K562 (cell line): ENCODE measurements around the gene GRAMD1B. TPM values are rescaled to one million over a fixed set of nuclear protein-coding genes. Genes with fewer than 3 reads are reported as not detected.

ENCODE experiments used
- ATAC-seq: fragments of 200-7000 bp; cut with Tn5 transposase; 3 replicates; pipeline ENCODE4 v1.9.1; 2020; ENCODE audit warnings: moderate library complexity
- BruUV-seq: library from RNA; stranded (reverse); fragments of 400-500 nt; replicated peaks from 2 replicates; lab custom pipeline; 2021; lab: Mats Ljungman, UMichigan
- CTCF ChIA-PET: fragments of 300-600 bp; formaldehyde crosslinking; extraction: SDS; loops from one replicate; lab custom pipeline; 2021; ENCODE audit warnings: low intra/inter-chr PET ratio; lab: Yijun Ruan, JAX
- POLR2A ChIA-PET: fragments of 300-600, 350-650 bp; sonication (Branson Sonifier 250); formaldehyde crosslinking; extraction: SDS; loops from one replicate; lab custom pipeline; 2021; ENCODE audit warnings: antibody characterized with exemption, inconsistent platforms; lab: Yijun Ruan, JAX
- DNase-seq, 4 experiments: peaks; one replicate each; pipeline versions ENCODE4 v3.0.0 to v3.0.0-alpha.2; 2011 to 2018; ENCODE audit warnings: low spot score in 3 of 4, mixed read lengths in 3 of 4; ENCODE audit errors: extremely low read depth in 1 of 4
- FAIRE-seq: peaks from 2 replicates; lab custom pipeline; 2011; peaks lifted over from hg19 to GRCh38; lab: Jason Lieb, UNC
- H2AFZ ChIP-seq: 2 replicates; pipeline ENCODE4 v1.6.0; 2011; ENCODE audit warnings: low read depth, low read length, control low read depth, inconsistent platforms
- H3K27ac ChIP-seq: fragments of 200-600 bp; 3 replicates; pipeline ENCODE4 v1.8.0; 2011; ENCODE audit warnings: low read depth, mild to moderate bottlenecking, control low read depth, inconsistent platforms, low read length, moderate library complexity, mixed read lengths; ENCODE audit errors: extremely low read depth
- H3K27me3 ChIP-seq, 2 experiments: fragments of 300-600 bp in 1 of 2; 2 replicates in 1 of 2; 3 replicates in 1 of 2; pipeline versions ENCODE4 v1.6.0 to v1.8.0; 2011; ENCODE audit warnings: inconsistent platforms in 2 of 2, low read length in 2 of 2, mild to moderate bottlenecking in 1 of 2, mixed read lengths in 1 of 2, moderate library complexity in 1 of 2; ENCODE audit not compliant: control insufficient read depth in 2 of 2, insufficient read depth in 2 of 2
- H3K36me3 ChIP-seq: fragments of 300-600 bp; 3 replicates; pipeline ENCODE4 v1.8.0; 2011; ENCODE audit warnings: mild to moderate bottlenecking, low read length, inconsistent platforms; ENCODE audit not compliant: control insufficient read depth, insufficient read depth
- H3K4me1 ChIP-seq, 2 experiments: fragments of 200-600 bp in 1 of 2; replicated peaks in 1 of 2; 2 replicates in 1 of 2; 3 replicates in 1 of 2; pipeline versions ENCODE4 v1.5.1 to v1.8.0; 2011; ENCODE audit warnings: inconsistent platforms in 2 of 2, low read length in 2 of 2, mild to moderate bottlenecking in 1 of 2, mixed read lengths in 1 of 2, moderate library complexity in 1 of 2; ENCODE audit not compliant: control insufficient read depth in 2 of 2, insufficient read depth in 2 of 2
- H3K4me2 ChIP-seq: 2 replicates; pipeline ENCODE4 v1.6.1; 2011; ENCODE audit warnings: low read length, control low read depth, inconsistent platforms, mixed read lengths; ENCODE audit not compliant: insufficient read depth
- H3K4me3 ChIP-seq: fragments of 200-600 bp; sonication (generic), shearing (Covaris generic); 2 replicates; pipeline ENCODE4 v1.5.1; 2016; ENCODE audit warnings: control low read depth, inconsistent platforms
- H3K79me2 ChIP-seq: fragments of 200-600 bp; 3 replicates; pipeline ENCODE4 v1.8.0; 2011; ENCODE audit warnings: low read length, inconsistent platforms; ENCODE audit not compliant: control insufficient read depth, insufficient read depth
- H3K9ac ChIP-seq, 2 experiments: 2 replicates each; pipeline versions ENCODE4 v1.6.0 to v1.6.1; 2011; ENCODE audit warnings: low read depth in 2 of 2, low read length in 2 of 2, control low read depth in 1 of 2, inconsistent platforms in 1 of 2, mild to moderate bottlenecking in 1 of 2, mixed read lengths in 1 of 2; ENCODE audit not compliant: insufficient read depth in 1 of 2
- H3K9me1 ChIP-seq: one replicate; pipeline ENCODE4 v1.6.0; 2011; ENCODE audit warnings: inconsistent platforms, mild to moderate bottlenecking, low read length, moderate library complexity; ENCODE audit not compliant: control insufficient read depth, insufficient read depth
- H3K9me3 ChIP-seq: replicated peaks from 2 replicates; pipeline ENCODE4 v1.5.1; 2011; ENCODE audit warnings: low read depth, low read length, inconsistent platforms; ENCODE audit not compliant: control insufficient read depth, insufficient read depth
- H4K20me1 ChIP-seq: replicated peaks from 2 replicates; pipeline ENCODE4 v1.6.1; 2011; ENCODE audit warnings: low read length, inconsistent platforms, mixed read lengths; ENCODE audit not compliant: control insufficient read depth, insufficient read depth
- ARID1B ChIP-seq: fragments of 450-650 bp; IDR thresholded peaks from 2 replicates; pipeline ENCODE4 v1.6.1; 2016; ENCODE audit warnings: antibody characterized with exemption, mild to moderate bottlenecking, inconsistent platforms
- CBFA2T3 ChIP-seq: fragments of 450-650 bp; IDR thresholded peaks from 2 replicates; pipeline ENCODE4 v1.6.1; 2017
- CEBPG ChIP-seq, 3 experiments: fragments of 200-800 bp in 1 of 3; sonication (Bioruptor generic) in 1 of 3; sonication (generic) in 1 of 3; formaldehyde crosslinking in 1 of 3; IDR thresholded peaks in 2 of 3; conservative IDR thresholded peaks in 1 of 3; 2 replicates each; pipeline versions ENCODE4 v1.6.1 to v1.8.0; 2016 to 2022; ENCODE audit warnings: missing compliant biosample characterization in 2 of 3, missing genetic modification characterization in 2 of 3, mild to moderate bottlenecking in 1 of 3, missing genetic modification reagents in 1 of 3
- CHCHD3 ChIP-seq: fragments of 250-450 bp; sonication (Bioruptor Pico); IDR thresholded peaks from 2 replicates; pipeline ENCODE4 v2.1.2; 2022; ENCODE audit warnings: mild to moderate bottlenecking
- ILK ChIP-seq: fragments of 450-650 bp; IDR thresholded peaks from 2 replicates; pipeline ENCODE4 v1.6.1; 2016; ENCODE audit warnings: missing genetic modification characterization, low read depth, mild to moderate bottlenecking, missing compliant biosample characterization, moderate library complexity, borderline replicate concordance
- LARP7 ChIP-seq: fragments of 450-650 bp; IDR thresholded peaks from 2 replicates; pipeline ENCODE4 v1.6.1; 2016
- RNF2 ChIP-seq: sonication (generic); IDR thresholded peaks from 2 replicates; pipeline ENCODE4 v1.6.1; 2016
- SLC30A9 ChIP-seq: fragments of 250-450 bp; sonication (Bioruptor Pico); IDR thresholded peaks from 2 replicates; pipeline ENCODE4 v1.8.0; 2022; ENCODE audit warnings: mild to moderate bottlenecking, moderate library complexity
- SMAD1 ChIP-seq: fragments of 150-350 bp; IDR thresholded peaks from 2 replicates; pipeline ENCODE4 v1.6.1; 2014; ENCODE audit warnings: low read length, low read depth; ENCODE audit not compliant: partially characterized antibody
- SMAD2 ChIP-seq: fragments of 150-350 bp; IDR thresholded peaks from 2 replicates; pipeline ENCODE4 v1.6.1; 2014; ENCODE audit warnings: low read depth, mild to moderate bottlenecking, low read length
- SMC3 ChIP-seq: conservative IDR thresholded peaks from 2 replicates; pipeline ENCODE4 v1.6.1; 2011; ENCODE audit warnings: low read depth, low read length, improper control_type of control experiment; ENCODE audit not compliant: insufficient read depth
- SREBF1 ChIP-seq: fragments of 150-350 bp; IDR thresholded peaks from 2 replicates; pipeline ENCODE4 v1.6.1; 2014; ENCODE audit warnings: antibody characterized with exemption, low read depth, low read length, borderline replicate concordance
- TCF3 ChIP-seq: sonication (generic); formaldehyde crosslinking; IDR thresholded peaks from 2 replicates; pipeline ENCODE4 v1.4.0; 2020; ENCODE audit warnings: mild to moderate bottlenecking, missing genetic modification reagents
- ZBED1 ChIP-seq: IDR thresholded peaks from 2 replicates; pipeline ENCODE4 v1.6.1; 2014
- ZNF121 ChIP-seq: sonication (generic); formaldehyde crosslinking; conservative IDR thresholded peaks from 2 replicates; pipeline ENCODE4 v1.8.0; 2022; ENCODE audit warnings: missing genetic modification reagents
- ZNF224 ChIP-seq: sonication (generic); formaldehyde crosslinking; IDR thresholded peaks from 2 replicates; pipeline ENCODE4 v1.8.0; 2022; ENCODE audit warnings: mild to moderate bottlenecking, missing genetic modification reagents
- ZNF274 ChIP-seq: IDR thresholded peaks from 2 replicates; pipeline ENCODE4 v1.6.1; 2011; ENCODE audit warnings: low read depth, mild to moderate bottlenecking, low read length, moderate library complexity, borderline replicate concordance
- WGBS: fragments of 100-300 bp; shearing (Covaris generic); methylation state at CpG from one replicate; pipeline ENCODE4 v1.1.6; 2016; ENCODE audit warnings: low coverage, mixed read lengths; ENCODE audit not compliant: insufficient coverage; ENCODE audit errors: missing lambda C conversion rate; 5-methylcytosine and 5-hydroxymethylcytosine counted together
- in situ Hi-C: fragments of 300-500 bp; cut with MboI; formaldehyde crosslinking; loops from 4 replicates; pipeline ENCODE4 v1.15.0; 2018; ENCODE audit warnings: inconsistent platforms, mixed read lengths
- intact Hi-C: fragments of 100-400 bp; cut with micrococcal nuclease; formaldehyde crosslinking; loops from 2 replicates; pipeline ENCODE4 v1.14.2; 2022
- polyA plus RNA-seq, 8 experiments: library from polyadenylated mRNA; depleted of rRNA in 4 of 8; stranded (reverse) in 5 of 8; unstranded in 3 of 8; fragments of >200 nt; fragmentation: Nextera tagmentation in 2 of 8; fragmentation: Illumina TruSeq in 1 of 8; extraction: Ambion mirVana in 2 of 8; extraction: Trizol in 1 of 8; gene quantifications; 2 replicates each; pipeline versions ENCODE4 v1.2.1 to v1.2.3, GENCODE V29; 2011 to 2014; ENCODE audit warnings: inconsistent platforms in 1 of 8, missing spikeins in 1 of 8
- total RNA-seq, 7 experiments: library from RNA; depleted of rRNA in 6 of 7; stranded (reverse); fragments of >200 nt in 6 of 7; fragmentation: Illumina TruSeq in 2 of 7; extraction: Trizol in 2 of 7; gene quantifications; 2 replicates each; pipeline versions ENCODE4 v1.2.1 to v1.2.3, GENCODE V29; 2011 to 2021; ENCODE audit warnings: low replicate concordance in 1 of 7
- TF ChIP-seq, protein P1 (sequence below): IDR thresholded peaks from 2 replicates; pipeline ENCODE4 v1.6.1; 2016; ENCODE audit warnings: missing genetic modification characterization, missing compliant biosample characterization
- TF ChIP-seq, protein P2 (sequence below): sonication (generic); formaldehyde crosslinking; IDR thresholded peaks from 2 replicates; pipeline ENCODE4 v1.8.0; 2023; ENCODE audit warnings: mild to moderate bottlenecking, missing genetic modification reagents
- TF ChIP-seq, protein P3 (sequence below): fragments of 250-450 bp; sonication (Bioruptor Pico); IDR thresholded peaks from 2 replicates; pipeline ENCODE4 v1.4.0; 2020; ENCODE audit warnings: mild to moderate bottlenecking, moderate library complexity, borderline replicate concordance

The GRAMD1B gene
- total and polyA plus RNA-seq, 9 of the 15 experiments (the other 6 are each of a cell fraction or from before 2014, with no cell fraction given): 0.31 TPM; not detected in 8

DNA sequence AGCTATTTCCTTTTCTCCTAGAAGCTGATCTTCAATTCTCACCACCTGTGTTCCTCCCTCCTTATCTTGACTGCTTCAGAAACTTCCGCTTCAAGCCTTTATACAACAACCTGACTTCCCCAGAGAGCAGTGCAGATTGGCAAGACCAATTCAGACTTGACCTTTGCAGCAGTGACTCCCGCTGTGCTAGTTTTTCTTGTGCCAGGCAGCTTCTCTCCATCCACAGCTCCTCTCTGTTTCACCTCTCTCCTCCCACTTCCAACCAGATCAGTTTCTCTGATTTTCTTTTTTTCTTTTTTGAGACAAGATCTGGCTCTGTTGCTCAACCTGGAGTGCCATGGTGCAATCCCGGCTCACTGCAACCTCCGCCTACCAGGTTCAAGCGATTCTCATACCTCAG is 74.3 kb downstream of the GRAMD1B start:
- Histone ChIP-seq H3K4me3 (no peak overlapping the region), H4K20me1 (no peaks in the 10 kb centered on the region), H2AFZ (no peak overlapping the region), H3K9me1 (no peaks in the 10 kb centered on the region), H3K4me1 (no peaks in the 10 kb centered on the region), H3K79me2 (no peaks in the 10 kb centered on the region), H3K27ac (no peak overlapping the region), H3K36me3 (no peaks in the 10 kb centered on the region), H3K27me3 (no peaks in the 10 kb centered on the region), H3K9me3 (no peaks in the 10 kb centered on the region), H3K4me2 (no peak overlapping the region), H3K9ac (no peak overlapping the region)
- DNase-seq: peak in 1 of 4 experiments; percentile 8
- 2% methylated on average over 5 of the region's 5 CpGs for WGBS
- BruUV-seq: no TSS peak
- CTCF ChIA-PET: no interaction called here
- intact Hi-C loops: no loop called here
- no peak for FAIRE-seq
- in situ Hi-C loops: no loop called here
- ATAC-seq: peak; percentile 49; the same call in 2 of the 3 replicates
- POLR2A ChIA-PET: interaction anchor here (0.7 kb wide), 1 partner anchor 11 kb away, joined by 3 read pairs; no protein-coding TSS in a partner anchor
- TF ChIP-seq, protein P1, sequence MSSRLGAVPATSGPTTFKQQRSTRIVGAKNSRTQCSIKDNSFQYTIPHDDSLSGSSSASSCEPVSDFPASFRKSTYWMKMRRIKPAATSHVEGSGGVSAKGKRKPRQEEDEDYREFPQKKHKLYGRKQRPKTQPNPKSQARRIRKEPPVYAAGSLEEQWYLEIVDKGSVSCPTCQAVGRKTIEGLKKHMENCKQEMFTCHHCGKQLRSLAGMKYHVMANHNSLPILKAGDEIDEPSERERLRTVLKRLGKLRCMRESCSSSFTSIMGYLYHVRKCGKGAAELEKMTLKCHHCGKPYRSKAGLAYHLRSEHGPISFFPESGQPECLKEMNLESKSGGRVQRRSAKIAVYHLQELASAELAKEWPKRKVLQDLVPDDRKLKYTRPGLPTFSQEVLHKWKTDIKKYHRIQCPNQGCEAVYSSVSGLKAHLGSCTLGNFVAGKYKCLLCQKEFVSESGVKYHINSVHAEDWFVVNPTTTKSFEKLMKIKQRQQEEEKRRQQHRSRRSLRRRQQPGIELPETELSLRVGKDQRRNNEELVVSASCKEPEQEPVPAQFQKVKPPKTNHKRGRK (tag): no peak
- TF ChIP-seq, protein P2, sequence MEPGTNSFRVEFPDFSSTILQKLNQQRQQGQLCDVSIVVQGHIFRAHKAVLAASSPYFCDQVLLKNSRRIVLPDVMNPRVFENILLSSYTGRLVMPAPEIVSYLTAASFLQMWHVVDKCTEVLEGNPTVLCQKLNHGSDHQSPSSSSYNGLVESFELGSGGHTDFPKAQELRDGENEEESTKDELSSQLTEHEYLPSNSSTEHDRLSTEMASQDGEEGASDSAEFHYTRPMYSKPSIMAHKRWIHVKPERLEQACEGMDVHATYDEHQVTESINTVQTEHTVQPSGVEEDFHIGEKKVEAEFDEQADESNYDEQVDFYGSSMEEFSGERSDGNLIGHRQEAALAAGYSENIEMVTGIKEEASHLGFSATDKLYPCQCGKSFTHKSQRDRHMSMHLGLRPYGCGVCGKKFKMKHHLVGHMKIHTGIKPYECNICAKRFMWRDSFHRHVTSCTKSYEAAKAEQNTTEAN (CRISPR knock-in tag): no peak
- no peak for TF ChIP-seq SMAD1
- no peak for TF ChIP-seq SMC3
- TF ChIP-seq CBFA2T3: peak; percentile 51
- TF ChIP-seq ZNF224 (CRISPR knock-in tag): no peak
- TF ChIP-seq ILK: no peak
- no peak for TF ChIP-seq SMAD2
- TF ChIP-seq CHCHD3 (CRISPR knock-in tag): no peak
- no peak for TF ChIP-seq SLC30A9 (CRISPR knock-in tag)
- no peak for TF ChIP-seq TCF3 (CRISPR knock-in tag)
- peak; percentile 22; the same call in 1 of the 2 replicates for TF ChIP-seq ARID1B
- TF ChIP-seq ZNF121 (CRISPR knock-in tag): no peak
- TF ChIP-seq LARP7: no peak
- no peak for TF ChIP-seq ZNF274
- no peak for TF ChIP-seq ZBED1
- TF ChIP-seq, protein P3, sequence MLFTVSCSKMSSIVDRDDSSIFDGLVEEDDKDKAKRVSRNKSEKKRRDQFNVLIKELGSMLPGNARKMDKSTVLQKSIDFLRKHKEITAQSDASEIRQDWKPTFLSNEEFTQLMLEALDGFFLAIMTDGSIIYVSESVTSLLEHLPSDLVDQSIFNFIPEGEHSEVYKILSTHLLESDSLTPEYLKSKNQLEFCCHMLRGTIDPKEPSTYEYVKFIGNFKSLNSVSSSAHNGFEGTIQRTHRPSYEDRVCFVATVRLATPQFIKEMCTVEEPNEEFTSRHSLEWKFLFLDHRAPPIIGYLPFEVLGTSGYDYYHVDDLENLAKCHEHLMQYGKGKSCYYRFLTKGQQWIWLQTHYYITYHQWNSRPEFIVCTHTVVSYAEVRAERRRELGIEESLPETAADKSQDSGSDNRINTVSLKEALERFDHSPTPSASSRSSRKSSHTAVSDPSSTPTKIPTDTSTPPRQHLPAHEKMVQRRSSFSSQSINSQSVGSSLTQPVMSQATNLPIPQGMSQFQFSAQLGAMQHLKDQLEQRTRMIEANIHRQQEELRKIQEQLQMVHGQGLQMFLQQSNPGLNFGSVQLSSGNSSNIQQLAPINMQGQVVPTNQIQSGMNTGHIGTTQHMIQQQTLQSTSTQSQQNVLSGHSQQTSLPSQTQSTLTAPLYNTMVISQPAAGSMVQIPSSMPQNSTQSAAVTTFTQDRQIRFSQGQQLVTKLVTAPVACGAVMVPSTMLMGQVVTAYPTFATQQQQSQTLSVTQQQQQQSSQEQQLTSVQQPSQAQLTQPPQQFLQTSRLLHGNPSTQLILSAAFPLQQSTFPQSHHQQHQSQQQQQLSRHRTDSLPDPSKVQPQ (CRISPR knock-in tag): no peak
- TF ChIP-seq SREBF1: no peak
- TF ChIP-seq RNF2: no peak
- TF ChIP-seq CEBPG (CRISPR knock-in tag; IDR thresholded peaks at IDR 0.05): no peak
- peak in 1 of 2 experiments; percentile 73; a peak in 2 of 4 replicates for TF ChIP-seq CEBPG (tag; conservative IDR thresholded peaks at IDR 0.05 in 1 of 2, IDR thresholded peaks at IDR 0.05 in 1 of 2)
